ENCODE measurements around the gene CAMK2D. TPM values are rescaled to one million over a fixed set of nuclear protein-coding genes. Genes with fewer than 3 reads are reported as not detected.

CAMK2D gene
- total RNA-seq, 1 experiment from 2014 or later, result 35.8 TPM

GRCh38 chr4:113783701-113784100 is 22.2 kb upstream of the CAMK2D start:
- no peak overlapping the region for H3K4me3 ChIP-seq (ENCODE audit: low read depth, low read length, poor library complexity, severe bottlenecking)
- H3K36me3 ChIP-seq (ENCODE audit: insufficient read depth, low read length, poor library complexity, severe bottlenecking), result no peaks in the 10 kb centered on the region
- CTCF ChIA-PET, result interaction anchor here (0.9 kb wide), 1 partner anchor 389 kb away, joined by 4 read pairs; no protein-coding TSS in a partner anchor
- POLR2A ChIA-PET (ENCODE audit: low non-redundant PET), result no interaction called here
- H3K4me1 ChIP-seq (ENCODE audit: insufficient read depth, low read length, poor library complexity, severe bottlenecking), result peaks cover 7% of the 10 kb centered on the region
- H3K9me3 ChIP-seq (ENCODE audit: low read depth, low read length, poor library complexity, severe bottlenecking), result no peaks in the 10 kb centered on the region
- BruUV-seq (replicated peaks), result no TSS peak
- no peak overlapping the region for H3K27ac ChIP-seq (ENCODE audit: low read depth, low read length, poor library complexity, severe bottlenecking)
- intact Hi-C loops (cut with micrococcal nuclease; ENCODE audit: unreplicated experiment), result loop anchor here (1.0 to 10.0 kb wide), 2 partner anchors 122 to 291 kb away; no protein-coding TSS in a partner anchor
- H3K27me3 ChIP-seq (replicated peaks; ENCODE audit: insufficient read depth, low read depth, low read length, poor library complexity), result no peaks in the 10 kb centered on the region
- no peak for DNase-seq (ENCODE audit: low spot score)
- TF ChIP-seq EZH2 (IDR thresholded peaks at IDR 0.05; ENCODE audit: borderline replicate concordance, low read depth, low read length, poor library complexity, severe bottlenecking), result no peak
- TF ChIP-seq CTCF (conservative IDR thresholded peaks at IDR 0.05; ENCODE audit: low read depth, low read length), result no peak

GRCh38 chr4:113783289-113783688 is 21.8 kb upstream of the CAMK2D start:
- no TSS peak for BruUV-seq (replicated peaks)
- TF ChIP-seq CTCF (conservative IDR thresholded peaks at IDR 0.05; ENCODE audit: low read depth, low read length) (no peak), EZH2 (IDR thresholded peaks at IDR 0.05; ENCODE audit: borderline replicate concordance, low read depth, low read length, poor library complexity, severe bottlenecking) (no peak)
- H3K4me1 ChIP-seq (ENCODE audit: insufficient read depth, low read length, poor library complexity, severe bottlenecking), result peaks cover 7% of the 10 kb centered on the region
- H3K9me3 ChIP-seq (ENCODE audit: low read depth, low read length, poor library complexity, severe bottlenecking), result no peaks in the 10 kb centered on the region
- intact Hi-C loops (cut with micrococcal nuclease; ENCODE audit: unreplicated experiment), result loop anchor here (10.0 kb wide), 1 partner anchor 292 kb away; no protein-coding TSS in a partner anchor
- DNase-seq (ENCODE audit: low spot score), result no peak
- CTCF ChIA-PET, result no interaction called here
- no peaks in the 10 kb centered on the region for H3K27me3 ChIP-seq (replicated peaks; ENCODE audit: insufficient read depth, low read depth, low read length, poor library complexity)
- no peak overlapping the region for H3K27ac ChIP-seq (ENCODE audit: low read depth, low read length, poor library complexity, severe bottlenecking)
- H3K36me3 ChIP-seq (ENCODE audit: insufficient read depth, low read length, poor library complexity, severe bottlenecking), result no peaks in the 10 kb centered on the region
- POLR2A ChIA-PET (ENCODE audit: low non-redundant PET), result no interaction called here
- H3K4me3 ChIP-seq (ENCODE audit: low read depth, low read length, poor library complexity, severe bottlenecking), result no peak overlapping the region

GRCh38 chr4:113781439-113782040 is 20.0 kb upstream of the CAMK2D start:
- POLR2A ChIA-PET (ENCODE audit: low non-redundant PET), result no interaction called here
- peaks cover 7% of the 10 kb centered on the region for H3K4me1 ChIP-seq (ENCODE audit: insufficient read depth, low read length, poor library complexity, severe bottlenecking)
- intact Hi-C loops (cut with micrococcal nuclease; ENCODE audit: unreplicated experiment), result loop anchor here (10.0 kb wide), 1 partner anchor 293 kb away; no protein-coding TSS in a partner anchor
- no peaks in the 10 kb centered on the region for H3K27me3 ChIP-seq (replicated peaks; ENCODE audit: insufficient read depth, low read depth, low read length, poor library complexity)
- DNase-seq (ENCODE audit: low spot score), result peak; percentile 56
- no peaks in the 10 kb centered on the region for H3K9me3 ChIP-seq (ENCODE audit: low read depth, low read length, poor library complexity, severe bottlenecking)
- BruUV-seq (replicated peaks), result no TSS peak
- no peak overlapping the region for H3K4me3 ChIP-seq (ENCODE audit: low read depth, low read length, poor library complexity, severe bottlenecking)
- H3K27ac ChIP-seq (ENCODE audit: low read depth, low read length, poor library complexity, severe bottlenecking), result no peak overlapping the region
- no peaks in the 10 kb centered on the region for H3K36me3 ChIP-seq (ENCODE audit: insufficient read depth, low read length, poor library complexity, severe bottlenecking)
- CTCF ChIA-PET, result no interaction called here
- TF ChIP-seq EZH2 (IDR thresholded peaks at IDR 0.05; ENCODE audit: borderline replicate concordance, low read depth, low read length, poor library complexity, severe bottlenecking), result no peak
- peak; percentile 78 for TF ChIP-seq CTCF (conservative IDR thresholded peaks at IDR 0.05; ENCODE audit: low read depth, low read length)
